ENCODE measurements around the gene PRKG1. TPM values are rescaled to one million over a fixed set of nuclear protein-coding genes. Genes with fewer than 3 reads are reported as not detected.

Gene PRKG1
- total and polyA plus RNA-seq, 2 donors (not counting 1 experiment from before 2014, with no cell fraction given): not detected

DNA sequence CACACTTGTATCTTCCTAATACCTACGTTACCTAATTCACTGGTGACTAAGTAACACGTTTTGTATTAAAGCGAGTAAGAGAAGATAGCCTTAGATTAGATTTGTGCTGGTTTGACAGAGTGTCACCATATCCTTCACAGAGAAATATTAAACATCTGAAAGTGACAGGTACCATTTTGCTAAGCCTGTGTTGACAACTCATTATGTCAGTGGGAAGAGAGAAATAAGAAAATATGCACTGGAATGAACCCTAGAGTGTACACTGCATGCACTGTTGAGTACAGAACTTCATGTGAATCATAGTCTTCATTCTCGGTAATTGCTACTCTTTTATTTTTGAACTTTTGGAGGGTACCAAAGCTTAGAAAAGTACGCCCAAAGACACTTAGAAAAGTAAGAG, 10.9 kb downstream of the PRKG1 start:
- ChIA-PET POLR2A (no interaction called here), CTCF (no interaction called here)
- Mint-ChIP-seq H3K27ac (no peak overlapping the region), H3K27me3 (peaks cover 10% of the 10 kb centered on the region), H3K9me3 (ENCODE audit: insufficient read depth) (no peaks in the 10 kb centered on the region), H3K4me3 (no peak overlapping the region), H3K4me1 (no peaks in the 10 kb centered on the region)
- WGBS (ENCODE audit: insufficient coverage): 100% methylated on average over 1 of the region's 5 CpGs
- Histone ChIP-seq H3K4me2 (replicated peaks; ENCODE audit: low read depth, low read length, poor library complexity, severe bottlenecking) (no peak overlapping the region), H2AFZ (ENCODE audit: insufficient read depth, low read depth, low read length, poor library complexity, severe bottlenecking) (no peak overlapping the region), H3K27me3 (replicated peaks in 1 of 4; ENCODE audit: control extremely low read depth in 1 of 4, control insufficient read depth in 3 of 4, insufficient read depth in 4 of 4, low read length in 3 of 4) (no peaks in the 10 kb centered on the region), H3K36me3 (replicated peaks in 1 of 2; ENCODE audit: control extremely low read depth in 1 of 2, control insufficient read depth in 1 of 2, extremely low read depth in 1 of 2, insufficient read depth in 2 of 2, low read length in 1 of 2) (no peaks in the 10 kb centered on the region), H3K79me2 (ENCODE audit: control insufficient read depth, insufficient read depth, low read length) (no peaks in the 10 kb centered on the region), H3K27ac (ENCODE audit: low read length in 2 of 2) (no peak overlapping the region), H3K4me1 (ENCODE audit: control insufficient read depth in 2 of 2, insufficient read depth in 2 of 2, low read length in 2 of 2) (no peaks in the 10 kb centered on the region), H3K9ac (ENCODE audit: low read length) (no peak overlapping the region), H3K9me3 (ENCODE audit: control extremely low read depth in 1 of 3, control insufficient read depth in 2 of 3, insufficient read depth in 1 of 3, low read length in 2 of 3) (no peaks in the 10 kb centered on the region), H4K20me1 (ENCODE audit: control insufficient read depth, insufficient read depth, low read length, poor library complexity, severe bottlenecking) (no peaks in the 10 kb centered on the region), H3K4me3 (ENCODE audit: control extremely low read depth in 1 of 5, extremely low read depth in 1 of 5, insufficient read depth in 1 of 5, low read depth in 2 of 5, low read length in 4 of 5) (no peak overlapping the region)
- no peak for DNase-seq
- ATAC-seq (ENCODE audit: low read depth): no peak
- intact Hi-C loops (cut with micrococcal nuclease): no loop called here
- TF ChIP-seq, protein P1, sequence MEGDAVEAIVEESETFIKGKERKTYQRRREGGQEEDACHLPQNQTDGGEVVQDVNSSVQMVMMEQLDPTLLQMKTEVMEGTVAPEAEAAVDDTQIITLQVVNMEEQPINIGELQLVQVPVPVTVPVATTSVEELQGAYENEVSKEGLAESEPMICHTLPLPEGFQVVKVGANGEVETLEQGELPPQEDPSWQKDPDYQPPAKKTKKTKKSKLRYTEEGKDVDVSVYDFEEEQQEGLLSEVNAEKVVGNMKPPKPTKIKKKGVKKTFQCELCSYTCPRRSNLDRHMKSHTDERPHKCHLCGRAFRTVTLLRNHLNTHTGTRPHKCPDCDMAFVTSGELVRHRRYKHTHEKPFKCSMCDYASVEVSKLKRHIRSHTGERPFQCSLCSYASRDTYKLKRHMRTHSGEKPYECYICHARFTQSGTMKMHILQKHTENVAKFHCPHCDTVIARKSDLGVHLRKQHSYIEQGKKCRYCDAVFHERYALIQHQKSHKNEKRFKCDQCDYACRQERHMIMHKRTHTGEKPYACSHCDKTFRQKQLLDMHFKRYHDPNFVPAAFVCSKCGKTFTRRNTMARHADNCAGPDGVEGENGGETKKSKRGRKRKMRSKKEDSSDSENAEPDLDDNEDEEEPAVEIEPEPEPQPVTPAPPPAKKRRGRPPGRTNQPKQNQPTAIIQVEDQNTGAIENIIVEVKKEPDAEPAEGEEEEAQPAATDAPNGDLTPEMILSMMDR (IDR thresholded peaks at IDR 0.05): no peak
- no peak for TF ChIP-seq EZH2 (IDR thresholded peaks at IDR 0.05; ENCODE audit: borderline replicate concordance, insufficient read depth, low read depth, low read length, poor library complexity, severe bottlenecking)

DNA sequence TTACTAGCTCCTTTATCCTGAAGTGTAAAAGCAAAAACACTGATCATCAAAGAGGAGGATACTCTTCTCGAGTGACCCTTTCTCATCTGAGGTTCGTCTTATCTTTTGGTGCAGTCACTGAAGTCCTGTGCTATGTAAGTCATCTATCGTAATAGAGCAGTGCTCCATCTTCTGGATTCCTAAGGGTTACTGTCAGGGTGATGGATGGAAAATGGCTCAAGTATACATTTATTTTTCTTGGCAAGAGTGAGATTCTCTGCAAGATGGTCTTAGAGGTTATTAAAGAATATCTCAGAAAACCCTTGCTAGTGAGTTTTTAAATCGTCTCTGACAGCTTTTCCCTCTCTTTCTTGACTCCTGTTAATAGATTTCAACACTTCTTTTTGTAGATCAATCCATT, 12.4 kb downstream of the PRKG1 start:
- H3K9ac ChIP-seq (ENCODE audit: low read length): no peak overlapping the region
- Mint-ChIP-seq H3K27me3 (peaks cover 4% of the 10 kb centered on the region), H3K4me1 (no peaks in the 10 kb centered on the region), H3K9me3 (ENCODE audit: insufficient read depth) (no peaks in the 10 kb centered on the region), H3K4me3 (no peak overlapping the region), H3K27ac (no peak overlapping the region)
- H3K79me2 ChIP-seq (ENCODE audit: control insufficient read depth, insufficient read depth, low read length): no peaks in the 10 kb centered on the region
- no peak overlapping the region for H3K27ac ChIP-seq (ENCODE audit: low read length in 2 of 2)
- TF ChIP-seq, protein P1 (IDR thresholded peaks at IDR 0.05): no peak
- TF ChIP-seq EZH2 (IDR thresholded peaks at IDR 0.05; ENCODE audit: borderline replicate concordance, insufficient read depth, low read depth, low read length, poor library complexity, severe bottlenecking): no peak
- H4K20me1 ChIP-seq (ENCODE audit: control insufficient read depth, insufficient read depth, low read length, poor library complexity, severe bottlenecking): no peaks in the 10 kb centered on the region
- POLR2A ChIA-PET: no interaction called here
- CTCF ChIA-PET: no interaction called here
- intact Hi-C loops (cut with micrococcal nuclease): no loop called here
- H3K9me3 ChIP-seq (ENCODE audit: control extremely low read depth in 1 of 3, control insufficient read depth in 2 of 3, insufficient read depth in 1 of 3, low read length in 2 of 3): no peaks in the 10 kb centered on the region
- no peaks in the 10 kb centered on the region for H3K27me3 ChIP-seq (replicated peaks in 1 of 4; ENCODE audit: control extremely low read depth in 1 of 4, control insufficient read depth in 3 of 4, insufficient read depth in 4 of 4, low read length in 3 of 4)
- H2AFZ ChIP-seq (ENCODE audit: insufficient read depth, low read depth, low read length, poor library complexity, severe bottlenecking): no peak overlapping the region
- no peaks in the 10 kb centered on the region for H3K4me1 ChIP-seq (ENCODE audit: control insufficient read depth in 2 of 2, insufficient read depth in 2 of 2, low read length in 2 of 2)
- H3K4me2 ChIP-seq (replicated peaks; ENCODE audit: low read depth, low read length, poor library complexity, severe bottlenecking): no peak overlapping the region
- H3K4me3 ChIP-seq (ENCODE audit: control extremely low read depth in 1 of 5, extremely low read depth in 1 of 5, insufficient read depth in 1 of 5, low read depth in 2 of 5, low read length in 4 of 5): no peak overlapping the region
- ATAC-seq (ENCODE audit: low read depth) (no peak), DNase-seq (no peak)
- WGBS (ENCODE audit: insufficient coverage): 92% methylated on average over 2 of the region's 4 CpGs
- H3K36me3 ChIP-seq (replicated peaks in 1 of 2; ENCODE audit: control extremely low read depth in 1 of 2, control insufficient read depth in 1 of 2, extremely low read depth in 1 of 2, insufficient read depth in 2 of 2, low read length in 1 of 2): no peaks in the 10 kb centered on the region

Measured in B cell (primary cell).